ENCODE results near the gene FIP1L1.
"Not testable (repeated sequence)": the region's sequence is repeated elsewhere in the genome, so short reads cannot be mapped to it uniquely, and the experiment has no call there.

FIP1L1 gene

DNA sequence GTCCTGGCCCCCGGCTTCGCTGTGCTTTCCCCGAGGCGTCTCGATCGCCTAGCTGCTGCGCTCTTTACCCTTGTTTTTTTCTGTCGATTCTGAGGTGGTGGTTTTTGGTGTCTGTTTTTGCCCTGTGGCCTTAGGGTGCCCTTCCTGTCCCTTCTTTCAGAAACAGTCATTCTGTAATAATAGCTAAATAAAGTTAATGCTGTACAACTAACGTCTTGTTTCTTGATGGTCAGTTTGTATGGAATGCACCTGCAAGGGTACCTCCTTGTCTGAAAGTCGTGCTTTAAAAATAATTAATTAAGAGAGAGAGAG is 686 bp downstream of the FIP1L1 start:
- DNase-seq = no peak

DNA sequence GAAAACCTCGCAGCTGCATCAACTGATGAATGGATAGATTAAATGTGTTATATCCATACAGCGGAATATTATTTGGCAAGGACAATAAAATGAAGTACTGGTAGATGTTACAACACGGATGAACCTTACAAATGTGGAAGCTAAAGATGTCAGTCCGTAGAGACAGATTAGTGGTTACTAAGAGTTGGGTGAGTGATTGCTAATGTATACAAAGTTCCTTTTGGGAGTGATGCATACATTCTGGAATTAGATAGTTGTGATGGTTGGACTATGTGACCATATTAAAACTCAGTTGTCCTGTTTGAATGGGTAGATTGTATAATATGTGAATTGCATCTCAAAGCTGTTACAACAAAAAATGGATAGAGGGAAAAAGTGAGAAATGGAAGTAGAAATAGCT is 2.8 kb downstream of the FIP1L1 start:
- DNase-seq = no peak

GRCh38 chr4:53409479-53409878 is 32.0 kb downstream of the FIP1L1 start:
- not testable (repeated sequence) for DNase-seq

DNA sequence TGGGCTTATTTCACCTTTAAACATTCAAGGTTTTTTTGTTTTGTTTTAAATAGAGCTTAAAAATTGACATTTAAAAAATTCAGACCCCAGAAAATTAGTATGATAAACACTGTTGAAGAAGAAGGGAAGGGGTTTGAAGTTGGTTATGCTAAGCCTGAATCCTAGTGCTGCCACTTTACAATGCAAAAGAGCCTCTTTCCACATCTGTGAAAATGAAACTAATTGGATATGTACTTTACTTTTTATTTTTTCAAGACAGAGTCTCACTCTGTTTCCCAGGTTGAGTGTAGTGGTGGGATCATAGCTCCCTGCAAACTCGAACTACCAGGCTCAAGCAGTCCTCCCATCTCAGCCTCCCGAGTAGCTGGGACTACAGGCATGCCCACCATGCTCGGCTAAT is 41.8 kb downstream of the FIP1L1 start:
- no peak for DNase-seq

- DNase-seq = no peak
Observed at GRCh38 chr4:53421791-53422190, 44.4 kb downstream of the FIP1L1 start.

- no peak for DNase-seq
Observed at GRCh38 chr4:53422367-53422766, 44.9 kb downstream of the FIP1L1 start.

DNA sequence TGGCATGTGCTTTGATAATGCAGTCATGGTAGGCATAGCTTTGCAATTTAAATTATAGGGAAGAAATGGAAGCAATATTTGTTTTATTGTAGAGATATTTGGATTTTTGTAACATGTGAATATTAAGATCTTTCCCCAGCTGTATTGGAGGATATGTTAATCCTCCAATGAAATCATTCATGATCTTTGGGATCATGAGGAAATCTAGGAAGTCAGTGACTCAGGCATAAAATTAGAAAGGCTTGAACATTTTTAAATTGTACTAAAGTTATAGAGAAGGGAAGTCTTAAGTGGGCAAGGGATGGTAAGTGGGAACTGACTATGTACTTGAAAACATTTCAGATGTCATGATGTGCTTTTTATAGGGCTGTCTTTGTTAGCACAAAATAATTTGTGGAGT is 46.8 kb downstream of the FIP1L1 start:
- DNase-seq = no peak

- DNase-seq = no peak
Observed at GRCh38 chr4:53427366-53427765, 49.9 kb downstream of the FIP1L1 start.

GRCh38 chr4:53431052-53431451 is 53.6 kb downstream of the FIP1L1 start:
- DNase-seq = no peak

DNA sequence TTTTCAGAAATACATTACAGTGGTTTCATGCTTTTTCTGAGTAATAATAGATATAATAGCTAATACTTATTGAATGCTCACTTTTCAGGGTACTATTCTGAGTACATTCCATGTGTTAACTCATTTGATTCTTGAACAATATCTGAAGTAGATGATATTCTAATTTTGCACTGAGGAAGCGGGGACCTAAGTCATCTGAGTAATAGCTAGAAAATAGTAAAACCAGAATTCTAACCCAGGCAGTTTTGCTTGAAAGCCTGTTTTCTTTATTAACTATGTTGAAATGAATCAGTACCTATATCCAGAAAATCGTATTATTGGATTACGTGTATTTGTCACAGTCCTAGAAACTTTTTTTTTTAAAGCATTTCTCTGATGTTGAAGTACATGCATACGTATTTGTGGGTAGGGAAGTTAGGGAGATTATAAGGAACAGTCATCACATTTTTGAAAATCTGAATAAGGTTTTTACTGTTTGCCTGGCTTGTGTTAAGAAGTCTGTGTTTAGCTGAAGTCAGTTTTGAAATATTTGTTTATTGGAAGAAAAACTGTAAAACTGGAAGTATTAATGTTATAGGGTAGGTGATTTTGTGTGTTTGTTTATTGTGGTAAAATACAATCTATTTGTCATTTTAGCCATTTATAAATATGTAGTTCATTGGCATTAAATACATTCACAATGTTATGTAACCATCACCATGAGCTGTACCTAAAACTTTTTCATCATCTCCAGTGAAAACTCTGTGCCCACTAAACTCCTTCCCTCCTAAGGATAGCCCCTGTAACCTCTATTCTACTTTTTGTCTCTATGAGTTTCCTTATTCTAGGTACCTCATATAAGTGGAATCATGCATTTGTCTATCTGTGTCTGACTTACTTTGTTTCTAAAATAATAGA is 55.3 kb downstream of the FIP1L1 start:
- no peak for DNase-seq

DNA sequence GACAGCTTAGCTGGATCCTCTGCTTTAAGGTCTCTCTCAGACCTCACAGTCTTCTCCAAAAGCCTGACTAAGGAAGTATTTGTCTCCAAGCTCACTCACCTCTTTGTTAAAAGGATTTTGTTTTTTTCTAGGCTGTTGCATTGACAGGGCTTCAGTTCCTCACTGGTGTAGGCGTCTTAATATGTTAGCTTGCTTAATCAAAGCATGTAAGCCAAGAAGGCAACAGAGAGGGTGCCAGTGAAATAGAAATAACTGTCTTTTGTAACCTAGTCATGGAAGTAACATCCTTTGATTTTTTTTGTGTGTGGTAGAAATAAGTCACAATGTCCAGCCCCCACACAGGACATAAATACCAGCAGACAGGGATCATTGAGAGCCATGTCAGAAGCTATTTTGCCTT is 58.8 kb downstream of the FIP1L1 start:
- DNase-seq = no peak

GRCh38 chr4:53441564-53441963 is 64.1 kb downstream of the FIP1L1 start:
- DNase-seq = no peak

- no peak for DNase-seq
Observed at GRCh38 chr4:53444954-53445353, 67.5 kb downstream of the FIP1L1 start.

- DNase-seq = no peak
Observed at GRCh38 chr4:53450773-53451172, 73.3 kb downstream of the FIP1L1 start.

DNA sequence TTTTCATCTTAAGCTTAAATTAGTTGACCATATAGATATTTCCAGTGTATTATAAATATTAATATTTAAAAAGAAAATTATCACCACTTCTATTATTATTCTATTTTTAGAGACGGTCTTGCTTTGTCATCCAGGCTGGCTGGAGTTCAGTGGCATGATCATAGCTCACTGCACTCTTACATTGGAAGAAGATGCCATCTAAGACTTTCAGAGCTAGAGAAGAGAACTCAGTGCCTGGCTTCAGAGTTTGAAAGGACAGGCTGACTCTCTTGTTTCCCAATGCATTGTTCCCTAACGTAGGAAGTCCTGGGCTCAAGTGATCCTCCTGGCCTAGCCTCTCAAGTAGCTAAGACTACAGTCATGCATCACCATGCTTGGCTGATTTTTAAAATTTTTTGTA is 75.9 kb downstream of the FIP1L1 start:
- no peak for DNase-seq

DNA sequence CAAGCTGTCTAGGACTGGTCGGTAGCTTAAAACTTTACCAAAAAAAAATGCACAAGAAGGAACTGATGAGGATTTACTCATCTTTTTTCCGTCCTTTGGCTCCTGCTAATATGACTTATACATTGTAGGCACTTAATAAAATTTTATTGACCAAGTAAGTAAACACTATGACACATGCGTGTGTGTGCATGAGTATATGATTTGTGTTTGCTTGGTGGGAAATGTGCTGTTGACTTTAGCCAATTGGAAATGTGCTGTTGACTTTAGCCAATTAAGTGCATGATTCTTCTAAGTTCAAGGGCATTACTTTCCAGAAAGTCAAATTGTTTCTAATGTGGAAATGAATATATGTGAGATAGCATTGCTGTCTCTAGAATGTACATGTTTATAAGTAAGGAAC is 78.3 kb downstream of the FIP1L1 start:
- no peak for DNase-seq

GRCh38 chr4:53456178-53456577 is 78.7 kb downstream of the FIP1L1 start:
- no peak for DNase-seq

DNA sequence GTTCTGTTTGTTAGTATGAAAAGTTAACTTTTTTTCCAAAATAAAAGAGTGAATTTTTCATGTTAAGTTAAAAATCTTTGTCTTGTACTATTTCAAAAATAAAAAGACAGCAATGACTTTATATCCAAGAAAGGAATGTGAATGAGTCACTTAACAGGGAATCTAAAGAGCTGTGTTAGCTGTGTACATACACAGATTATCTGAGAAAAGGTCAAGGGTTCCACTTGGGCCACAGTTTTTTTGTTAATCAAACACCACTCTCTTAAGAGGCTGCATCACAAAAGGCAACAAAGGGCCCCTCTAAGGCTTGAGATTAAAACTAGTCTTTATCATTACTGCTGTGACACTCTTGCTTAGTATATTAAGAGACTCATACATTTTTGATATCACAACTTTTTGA is 82.1 kb downstream of the FIP1L1 start:
- DNase-seq = no peak

GRCh38 chr4:53461244-53461643 is 83.8 kb downstream of the FIP1L1 start:
- no peak for DNase-seq

- no peak for DNase-seq
Observed at GRCh38 chr4:53463340-53463739, 85.9 kb downstream of the FIP1L1 start.

DNA sequence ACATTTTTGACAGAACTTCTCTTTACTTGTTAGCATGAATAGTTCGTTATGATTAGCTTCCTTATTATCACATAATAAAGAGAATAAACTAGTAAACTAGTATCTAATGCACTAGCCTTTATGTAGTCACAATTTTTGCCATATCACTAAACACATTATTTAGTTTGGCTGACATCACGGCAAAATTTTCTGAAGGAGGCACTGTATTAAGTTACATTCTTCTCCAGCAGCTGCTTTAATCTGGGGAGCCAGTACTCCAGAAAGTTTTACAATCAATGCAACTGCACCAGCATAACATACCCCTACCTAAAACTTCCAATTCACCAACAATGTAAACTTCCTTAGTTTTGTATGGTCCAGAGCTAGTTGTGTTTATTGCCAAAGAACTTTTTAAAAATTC is 87.8 kb downstream of the FIP1L1 start:
- no peak for DNase-seq

GRCh38 chr4:53465891-53466290 is 88.5 kb downstream of the FIP1L1 start:
- no peak for DNase-seq

- not testable (repeated sequence) for DNase-seq
Observed at GRCh38 chr4:53466576-53466975, 89.1 kb downstream of the FIP1L1 start.

DNA sequence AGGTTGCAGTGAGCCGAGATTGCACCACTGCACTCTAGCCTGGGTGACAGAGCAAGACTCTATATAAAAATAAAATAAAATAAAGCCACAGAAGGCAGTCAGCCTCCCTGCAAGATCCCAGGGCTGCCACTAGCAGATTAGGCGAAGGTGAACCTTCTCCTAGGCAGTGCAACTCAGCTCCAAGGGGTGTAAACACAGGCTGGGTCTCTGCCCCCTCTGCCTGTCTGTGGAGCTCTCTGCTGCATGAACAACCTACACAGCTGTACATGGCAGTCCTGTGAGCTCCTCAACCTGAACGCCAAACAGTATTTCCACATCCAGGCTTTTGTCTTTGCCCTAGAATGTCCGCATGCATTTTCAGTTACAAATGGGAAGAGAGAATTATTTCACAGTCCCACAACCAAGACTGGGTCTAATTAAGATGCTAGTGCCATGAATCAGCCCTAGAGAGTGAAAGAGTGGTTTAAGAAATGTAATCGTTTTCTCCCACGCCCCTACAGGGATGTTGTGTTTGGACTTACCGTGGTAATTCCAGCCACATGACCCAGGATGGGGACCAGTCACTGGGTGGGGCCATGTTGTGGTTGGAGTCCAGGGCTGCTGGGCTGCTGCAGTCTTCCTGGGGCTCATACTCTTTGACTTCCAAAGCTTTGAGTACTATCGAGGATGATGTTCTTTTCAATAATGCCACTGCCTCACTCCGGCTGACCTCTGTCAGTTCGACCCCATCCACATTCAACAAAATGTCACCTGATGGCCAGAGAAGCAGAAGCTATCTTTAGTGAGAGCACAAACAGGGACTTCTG is 99.0 kb downstream of the FIP1L1 start:
- DNase-seq = peak; percentile 49
